HG02943 (cell line): ENCODE measurements around the gene TMEM174.

Experiments used
- ATAC-seq: cut with Tn5 transposase; IDR thresholded peaks from one replicate; pipeline ENCODE4 v1.9.1; 2021; ENCODE audit warnings: mild to moderate bottlenecking, low read depth, moderate library complexity; ENCODE audit not compliant: unreplicated experiment

Gene TMEM174, protein sequence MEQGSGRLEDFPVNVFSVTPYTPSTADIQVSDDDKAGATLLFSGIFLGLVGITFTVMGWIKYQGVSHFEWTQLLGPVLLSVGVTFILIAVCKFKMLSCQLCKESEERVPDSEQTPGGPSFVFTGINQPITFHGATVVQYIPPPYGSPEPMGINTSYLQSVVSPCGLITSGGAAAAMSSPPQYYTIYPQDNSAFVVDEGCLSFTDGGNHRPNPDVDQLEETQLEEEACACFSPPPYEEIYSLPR

DNA sequence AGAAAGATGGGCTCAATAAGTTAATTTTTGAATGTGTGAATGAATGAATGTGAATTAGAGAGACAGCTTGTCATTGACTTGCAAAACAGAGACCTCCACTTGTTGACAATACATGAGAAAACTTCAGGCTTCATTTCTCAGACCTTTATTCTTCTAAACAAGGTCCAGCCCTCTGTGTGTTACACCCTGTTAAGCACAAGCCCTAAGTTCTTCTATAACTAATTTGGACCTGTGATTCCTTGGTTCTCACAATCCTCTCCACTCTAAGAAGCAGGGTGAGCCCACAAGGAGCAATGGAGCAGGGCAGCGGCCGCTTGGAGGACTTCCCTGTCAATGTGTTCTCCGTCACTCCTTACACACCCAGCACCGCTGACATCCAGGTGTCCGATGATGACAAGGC lies at the start of gene TMEM174:
TSS of gene TMEM174 (plus strand) at position 243 of the 400 bp plus-strand sequence. CDS start at position 294, 51 bp downstream.
- no peak for ATAC-seq

DNA sequence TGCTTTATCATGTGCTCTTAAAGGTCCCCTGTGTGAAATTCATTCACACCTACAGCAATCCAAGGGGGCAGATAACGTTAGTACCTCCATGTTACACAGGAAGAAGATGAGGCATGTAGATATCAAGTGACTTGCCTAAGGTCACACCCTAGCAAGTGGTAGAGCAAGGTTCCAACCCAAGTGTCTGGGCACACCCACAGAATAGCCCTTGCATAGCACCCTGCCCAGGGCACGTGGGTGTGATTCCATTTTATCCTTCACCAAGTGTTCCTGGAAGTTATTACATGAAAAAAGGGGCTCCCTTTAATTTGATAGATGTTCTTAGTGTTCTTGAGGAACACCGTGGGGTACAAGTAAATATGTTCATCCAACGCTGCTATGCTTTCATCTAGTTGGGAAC lies 47.7 kb upstream of the TMEM174 start:
- ATAC-seq = no peak

DNA sequence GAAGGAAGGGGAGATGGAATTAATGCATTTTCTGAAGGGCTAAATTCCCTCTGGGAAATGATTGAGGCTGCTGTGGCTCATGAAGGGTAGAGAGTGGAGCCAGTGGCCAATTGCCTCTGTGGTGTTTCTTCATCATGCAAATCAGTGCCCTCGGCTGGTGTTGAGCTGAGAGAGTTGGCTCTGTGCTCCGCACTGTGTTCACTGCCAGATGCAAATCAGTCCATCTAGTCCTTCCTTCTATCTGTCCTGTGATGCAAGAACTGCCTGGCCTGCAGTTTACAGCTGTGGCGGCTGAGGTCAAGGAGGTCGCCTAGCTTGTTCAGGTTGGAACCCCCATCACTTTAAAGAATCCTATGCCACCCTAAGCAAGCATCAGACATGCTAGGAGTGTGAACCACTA lies 46.6 kb upstream of the TMEM174 start:
- ATAC-seq = no peak

DNA sequence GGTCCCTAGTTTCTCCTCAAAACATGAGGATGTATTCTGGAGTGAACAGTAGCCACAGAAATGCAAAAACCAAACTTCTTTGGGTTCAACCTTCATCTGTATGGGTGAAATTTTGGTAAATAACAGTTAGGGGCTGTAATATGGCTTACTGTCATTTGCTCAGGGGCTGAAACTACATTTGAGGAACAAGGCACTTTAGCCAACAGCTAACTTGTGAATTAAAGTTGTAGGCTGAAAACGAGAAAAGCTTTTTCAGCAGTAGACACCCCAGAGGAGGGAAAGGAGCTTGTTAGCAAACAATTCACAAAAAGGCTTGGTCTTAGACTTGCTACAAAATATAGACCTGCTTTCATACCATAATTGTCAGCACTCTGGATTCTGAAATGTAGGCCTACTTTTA lies 46.0 kb upstream of the TMEM174 start:
- ATAC-seq = no peak

DNA sequence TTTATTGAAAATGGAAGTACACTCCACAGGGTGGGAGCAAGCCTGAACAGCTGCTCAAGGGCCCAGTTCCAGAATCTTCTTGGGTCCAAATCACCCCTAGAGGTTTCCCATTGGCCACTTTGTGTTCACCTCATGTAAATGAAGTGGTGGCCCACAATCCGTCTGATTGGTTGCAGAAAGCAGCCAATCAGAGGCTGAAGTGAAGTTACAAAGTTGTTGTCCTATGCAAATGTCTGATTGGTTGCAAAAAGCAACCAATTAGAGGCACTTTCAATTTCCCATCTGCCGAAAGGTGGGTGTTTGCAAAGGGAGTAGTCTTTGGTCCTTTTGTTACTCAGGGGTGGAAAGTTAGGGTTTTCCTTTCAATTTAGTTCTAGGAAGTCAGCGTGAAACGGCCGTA lies 43.9 kb upstream of the TMEM174 start:
- no peak for ATAC-seq

DNA sequence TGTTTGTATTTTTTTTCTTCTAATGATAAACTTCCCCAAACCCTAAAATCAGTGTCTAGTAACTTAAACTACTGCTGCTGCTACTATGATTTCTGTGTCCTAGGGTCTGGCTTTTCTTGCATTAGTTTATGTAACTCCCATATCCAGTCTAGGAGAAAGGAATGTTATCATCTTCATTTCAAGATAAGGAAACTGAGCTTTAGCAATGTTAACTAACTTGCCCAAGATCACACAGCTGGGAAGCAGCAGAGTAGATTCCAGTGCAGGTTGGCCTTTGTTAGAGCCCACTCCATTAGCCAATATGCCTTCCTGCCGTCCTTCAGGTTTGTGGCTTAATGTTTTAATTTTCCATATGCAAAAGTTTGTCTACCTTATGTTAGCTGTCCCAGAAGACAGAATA lies 42.2 kb upstream of the TMEM174 start:
- ATAC-seq = no peak

DNA sequence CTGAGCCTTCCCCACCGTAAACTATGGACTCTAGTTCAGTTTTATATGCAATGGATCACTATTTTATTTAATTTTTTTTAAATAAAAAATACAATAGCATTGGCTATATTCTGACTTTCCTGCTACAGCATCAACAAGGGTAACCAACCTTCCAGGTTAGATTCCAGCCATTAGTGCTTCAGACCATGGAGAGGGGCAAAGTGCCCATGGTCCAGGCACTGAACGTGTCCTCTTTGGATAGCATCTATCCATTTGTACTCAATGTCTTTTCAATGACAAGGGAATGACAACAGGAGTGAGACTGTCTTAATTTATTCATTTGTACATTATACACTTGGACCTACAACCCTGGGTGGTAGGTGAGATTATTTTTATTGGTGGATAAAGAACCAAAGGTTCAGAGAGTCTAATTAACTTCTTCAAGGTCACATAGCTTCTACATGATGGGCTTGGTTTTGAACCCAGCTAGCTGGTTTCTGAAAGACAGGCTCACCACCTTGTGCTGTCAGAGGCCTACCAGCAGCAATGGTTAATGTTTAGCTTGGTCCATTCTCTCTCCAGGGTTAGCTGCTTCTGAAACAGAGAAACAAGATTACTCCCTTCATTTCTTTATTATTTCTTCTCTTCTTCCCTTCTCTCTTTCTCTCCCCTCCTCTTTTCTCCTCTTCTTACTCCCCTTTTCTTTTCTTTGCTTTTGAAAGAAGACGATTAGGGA lies 41.1 kb upstream of the TMEM174 start:
- ATAC-seq = no peak

DNA sequence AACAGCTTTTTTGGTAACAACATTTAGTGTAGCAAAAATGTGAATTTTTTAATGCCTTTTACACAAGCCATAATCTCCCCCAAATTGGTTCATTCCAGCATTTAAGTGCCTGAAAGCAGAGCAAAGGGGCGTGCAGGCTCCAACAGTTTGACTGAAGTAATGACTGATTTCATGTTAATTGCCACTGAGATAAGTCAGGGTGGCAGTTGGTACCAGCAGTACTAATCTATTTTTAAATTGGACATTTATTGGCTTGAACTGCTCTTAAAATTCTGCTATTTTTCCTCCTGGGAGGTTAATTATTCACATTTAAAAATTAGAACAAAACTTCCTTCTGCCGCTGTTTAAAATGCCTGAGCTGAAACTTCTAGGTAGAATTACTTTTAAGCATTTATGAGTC lies 40.2 kb upstream of the TMEM174 start:
- ATAC-seq = no peak

DNA sequence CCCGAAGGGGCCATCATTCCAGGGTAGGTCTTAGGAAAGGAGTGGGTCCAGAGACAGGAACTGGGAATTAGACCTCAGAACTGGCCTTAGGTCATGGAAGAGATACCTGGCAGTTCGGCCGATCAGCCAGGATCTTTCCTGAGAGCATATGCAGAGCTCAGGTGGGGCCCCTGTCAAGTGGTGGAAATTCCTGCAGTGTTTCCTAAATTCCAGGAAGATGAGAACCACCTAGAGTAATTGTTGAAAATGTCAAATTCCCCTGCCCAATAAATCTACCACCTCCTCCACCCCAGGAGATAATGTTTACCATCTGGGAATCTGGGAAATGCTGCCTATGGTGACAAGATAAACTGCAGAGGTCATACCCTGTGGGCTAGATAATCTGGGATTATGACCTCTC lies 38.0 kb upstream of the TMEM174 start:
- ATAC-seq = no peak

DNA sequence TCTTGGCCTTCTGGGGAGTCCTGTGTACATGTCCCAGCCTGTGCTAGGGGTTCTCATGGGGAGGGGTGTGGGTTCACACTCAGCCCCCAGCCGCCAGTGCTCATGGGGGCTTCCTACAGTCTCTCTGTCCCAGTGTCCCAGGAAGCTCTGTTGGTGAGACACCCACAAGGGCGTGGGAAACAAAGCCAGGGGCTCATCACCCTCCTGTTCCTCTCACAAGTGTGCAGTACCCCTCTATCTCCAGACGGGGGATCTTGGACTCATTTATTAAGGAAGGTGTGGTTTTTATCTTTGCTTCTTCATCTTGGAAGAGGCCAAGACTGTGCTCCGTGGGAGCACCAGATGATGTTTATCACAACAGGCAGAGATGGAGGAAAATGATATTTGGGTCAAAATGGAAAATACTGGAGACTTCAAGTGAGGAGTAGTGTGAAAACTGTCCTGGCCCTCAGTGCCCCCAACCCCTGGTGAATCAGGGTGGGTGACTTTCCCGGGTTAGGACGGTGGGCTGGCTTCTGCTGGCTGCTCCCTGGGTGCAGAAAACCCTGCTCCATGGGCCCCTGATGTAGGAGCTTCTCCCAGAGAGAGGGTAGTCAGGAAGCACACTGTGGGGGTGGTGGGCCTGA lies 37.5 kb upstream of the TMEM174 start:
- no peak for ATAC-seq

DNA sequence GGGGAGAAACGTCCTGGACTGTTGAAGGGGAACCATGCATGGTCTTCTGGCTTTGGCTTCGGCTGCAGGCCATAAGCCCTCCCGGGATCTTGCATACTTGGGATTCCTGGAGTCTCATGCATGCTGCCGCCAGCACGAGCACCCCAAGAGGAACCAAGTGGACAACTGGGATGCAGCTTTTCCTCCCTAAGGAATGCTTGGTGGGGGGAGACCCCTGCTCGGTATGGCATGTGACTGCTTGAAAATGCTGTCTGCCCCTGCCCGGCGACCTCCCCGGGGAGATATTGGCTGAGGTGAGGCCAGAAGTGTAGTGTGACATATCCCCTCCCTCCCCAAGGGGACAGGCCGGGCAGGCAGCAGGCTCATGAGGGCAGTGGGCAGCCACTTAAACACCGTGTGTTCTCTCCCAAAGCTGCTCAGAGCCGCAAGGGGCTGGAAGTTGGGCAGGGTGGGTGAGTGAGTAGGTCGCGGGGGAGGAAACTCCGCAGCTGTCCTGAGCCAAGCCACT lies 36.9 kb upstream of the TMEM174 start:
- no peak for ATAC-seq

DNA sequence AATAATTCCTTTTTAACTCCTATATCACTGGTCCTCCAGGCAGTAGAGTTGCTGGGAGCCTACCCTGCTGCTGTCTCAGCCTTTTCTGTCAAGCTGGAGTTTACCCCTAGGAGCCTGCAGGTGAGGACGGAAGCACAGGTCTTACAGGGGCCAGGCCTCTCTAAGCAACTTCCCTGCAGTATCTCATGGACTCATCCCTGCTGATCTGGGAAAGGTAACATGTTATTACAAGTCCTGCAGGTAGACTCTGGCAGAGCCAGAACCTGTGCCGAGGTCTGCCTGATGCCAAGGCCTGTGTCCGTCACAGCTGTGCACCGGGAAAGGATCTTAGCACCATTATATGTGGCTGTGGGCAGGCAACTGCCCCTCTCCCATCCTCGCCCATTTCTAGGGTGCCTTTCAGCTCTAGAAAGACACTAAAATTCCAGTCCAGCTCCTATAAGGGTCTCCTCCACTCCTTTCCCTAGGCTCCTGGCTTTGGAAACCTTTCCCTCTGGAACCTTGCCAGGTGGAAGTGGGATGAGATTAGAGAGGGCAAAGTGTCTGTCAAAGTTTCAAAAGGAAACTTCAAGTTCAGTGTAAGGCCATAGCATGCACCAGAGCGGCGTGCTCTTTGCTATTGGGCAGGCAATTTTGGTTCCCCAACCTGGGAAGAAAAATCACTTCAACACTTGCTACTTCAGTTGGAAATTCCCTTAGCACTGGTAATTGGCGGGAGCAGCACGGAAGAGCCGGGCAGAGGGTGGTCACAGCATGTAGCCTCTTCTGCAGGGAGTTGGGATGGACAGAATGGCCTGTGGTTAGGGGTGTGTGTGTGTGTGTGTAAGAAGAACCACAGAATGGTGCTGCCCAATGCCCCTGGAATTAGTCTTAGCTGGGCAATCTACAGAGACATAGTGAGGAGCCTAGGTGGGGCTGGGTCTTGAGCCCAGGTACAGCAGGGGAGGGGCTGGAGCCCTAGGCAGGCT lies 35.1 kb upstream of the TMEM174 start:
- ATAC-seq = no peak

DNA sequence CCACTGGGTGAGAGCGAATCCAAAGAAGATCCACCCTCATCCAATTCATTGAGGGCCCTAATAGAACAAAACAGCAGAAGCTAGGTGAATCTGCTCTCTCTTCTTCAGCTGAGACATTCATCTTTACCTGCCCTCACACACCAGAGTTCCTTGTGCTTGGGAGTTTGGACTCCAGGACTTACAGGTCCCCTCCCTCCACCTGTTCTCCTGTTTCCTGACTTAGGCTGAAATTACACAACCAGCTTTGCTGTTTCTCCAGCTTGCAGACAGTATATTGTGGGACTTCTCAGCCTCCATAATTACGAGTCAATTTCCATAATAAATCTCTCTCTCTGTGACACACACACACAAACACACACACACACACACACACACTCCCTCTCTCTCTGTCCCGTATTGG lies 33.5 kb upstream of the TMEM174 start:
- ATAC-seq = no peak

DNA sequence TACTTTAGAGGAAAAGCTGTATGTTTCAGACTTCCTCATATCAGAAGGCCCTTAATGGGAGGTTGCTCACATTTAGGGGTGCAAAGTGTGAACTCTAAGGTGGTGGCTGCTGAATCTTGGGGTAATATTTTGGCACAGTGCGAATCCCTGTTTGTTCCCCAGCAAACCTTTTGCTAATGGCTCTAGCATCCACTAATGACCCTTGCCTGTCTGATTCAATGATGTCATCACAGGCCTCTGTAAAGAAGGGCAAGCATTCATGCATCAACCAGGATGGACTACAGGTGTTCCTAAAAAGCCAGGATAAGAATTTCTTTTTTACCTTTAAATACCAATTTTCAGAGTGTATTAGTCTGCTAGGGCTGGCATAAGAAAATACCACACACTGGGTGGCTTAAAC lies 32.2 kb upstream of the TMEM174 start:
- no peak for ATAC-seq

DNA sequence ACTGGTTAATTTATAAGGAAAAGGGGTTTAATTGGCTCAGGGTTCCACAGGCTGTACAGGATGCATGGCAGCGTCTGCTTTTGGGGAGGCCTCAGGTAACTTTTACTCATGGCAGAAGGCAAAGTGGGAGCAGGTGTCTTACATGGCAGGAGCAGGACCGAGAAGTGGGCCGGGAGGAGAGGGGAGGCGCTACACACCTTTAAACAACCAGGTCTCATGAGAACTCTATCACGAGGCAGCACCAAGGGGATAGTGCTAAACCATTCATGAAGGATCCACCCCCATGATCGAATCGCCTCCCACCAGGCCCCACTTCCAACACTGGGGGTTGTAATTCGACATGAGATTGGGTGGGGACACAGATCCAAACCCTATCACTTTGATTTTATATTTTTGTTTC lies 31.0 kb upstream of the TMEM174 start:
- no peak for ATAC-seq

DNA sequence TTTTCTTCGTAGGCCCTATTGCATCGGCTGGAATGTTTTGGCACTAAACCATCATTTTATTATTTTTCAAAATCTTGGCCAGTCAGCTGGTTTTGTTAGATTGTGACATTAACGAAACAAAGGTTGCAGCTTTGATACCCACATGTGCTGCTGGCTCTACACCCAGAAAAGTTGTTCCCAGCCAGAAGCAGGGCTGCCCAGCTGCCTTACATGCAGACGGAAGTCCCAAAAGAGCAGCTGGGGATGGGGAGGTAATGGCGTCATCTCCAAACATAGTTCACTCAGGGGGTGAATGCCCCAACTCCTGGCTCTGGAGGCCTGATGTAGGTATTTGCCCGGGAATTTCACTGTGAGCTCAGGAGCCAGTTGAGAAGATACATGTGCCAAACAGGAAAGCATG lies 29.3 kb upstream of the TMEM174 start:
- no peak for ATAC-seq

DNA sequence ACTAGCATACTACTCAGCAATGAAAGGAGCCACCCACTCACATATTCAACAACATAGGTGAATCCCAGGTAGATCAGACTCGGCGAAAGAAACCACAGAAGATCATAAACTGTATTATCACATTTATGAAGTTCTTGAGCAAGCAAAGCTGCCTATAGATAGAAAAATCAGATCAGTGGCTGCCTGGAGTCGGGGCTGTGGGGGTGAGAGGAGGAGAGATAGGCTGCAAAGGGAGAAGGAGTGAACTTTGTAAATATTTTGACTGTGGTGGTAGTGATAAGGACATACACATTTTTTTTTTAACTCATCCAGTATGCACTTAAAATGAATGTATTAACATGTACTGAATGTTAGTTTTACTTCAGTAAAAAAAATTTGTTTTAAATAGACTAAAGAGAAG lies 23.5 kb upstream of the TMEM174 start:
- ATAC-seq = no peak

DNA sequence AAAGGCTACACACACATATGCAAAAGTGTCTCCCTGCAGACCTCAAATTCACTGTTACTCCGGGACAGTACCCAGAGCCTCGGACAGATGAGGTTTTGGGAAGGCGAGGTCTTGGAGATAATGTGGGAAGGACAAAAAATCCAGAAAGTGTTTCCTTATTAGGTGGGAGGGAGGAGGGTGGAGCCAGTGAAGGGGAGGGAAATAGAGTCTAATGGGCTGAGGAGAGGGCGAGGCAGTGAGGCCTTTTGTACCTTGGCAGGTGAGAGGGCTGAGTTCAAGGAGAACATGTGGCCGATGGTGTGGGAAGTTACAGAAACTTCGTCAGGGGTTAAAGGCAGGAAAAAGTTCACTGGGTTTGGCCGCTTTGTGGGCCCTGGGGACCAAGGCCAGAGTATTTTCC lies 22.1 kb upstream of the TMEM174 start:
- no peak for ATAC-seq

DNA sequence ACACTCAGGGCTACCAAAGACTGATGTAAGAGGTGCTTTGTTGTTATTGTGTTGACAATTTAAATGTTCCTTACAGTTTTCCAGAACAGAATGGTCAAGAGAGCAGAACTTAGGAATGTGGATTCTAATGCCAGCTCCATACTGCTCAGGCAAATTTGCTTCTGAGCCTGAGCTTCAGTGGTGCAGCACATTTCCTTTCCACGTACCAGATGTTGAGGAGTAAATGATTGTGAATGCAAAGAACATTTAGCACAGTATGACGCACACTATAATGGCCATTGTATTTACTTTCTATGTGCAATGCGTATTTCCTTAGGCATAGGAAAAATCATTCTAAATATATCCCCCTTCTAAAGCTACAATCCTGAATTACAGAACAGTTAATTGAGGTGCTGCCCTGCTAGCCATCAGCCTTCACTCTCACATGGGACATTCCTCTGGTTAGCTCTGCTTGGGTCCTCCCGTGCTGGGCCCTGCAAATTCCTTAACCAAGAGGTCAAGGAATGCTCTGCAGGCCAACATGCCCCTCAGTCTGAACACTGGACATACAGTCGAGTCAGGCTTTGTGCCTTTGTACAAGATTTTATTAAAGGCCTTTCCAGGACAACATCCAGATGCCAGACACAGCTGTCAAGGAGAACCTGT lies 21.1 kb upstream of the TMEM174 start:
- ATAC-seq = no peak
